Subcutaneous adipose tissue (tissue), 4 donors: ENCODE measurements around the gene EIPR1. TPM values are rescaled to one million over a fixed set of nuclear protein-coding genes. Genes with fewer than 3 reads are reported as not detected.

Experiments
- total RNA-seq, 4 donors: library from RNA; depleted of rRNA; stranded (reverse); fragments of >200 nt; gene quantifications; one replicate each; pipeline ENCODE4 v1.1.0, GENCODE V29; 2016
- TF ChIP-seq, protein P1 (sequence below): fragments of 450-650 bp; IDR thresholded peaks from one replicate; pipeline ENCODE4 v1.5.1; 2016; ENCODE audit warnings: low read depth, mild to moderate bottlenecking, control low read depth, antibody characterized with exemption, moderate library complexity

EIPR1 gene
- total RNA-seq, 4 donors from 2014 or later: 13.9 to 27.6 (median 16.1) TPM

DNA sequence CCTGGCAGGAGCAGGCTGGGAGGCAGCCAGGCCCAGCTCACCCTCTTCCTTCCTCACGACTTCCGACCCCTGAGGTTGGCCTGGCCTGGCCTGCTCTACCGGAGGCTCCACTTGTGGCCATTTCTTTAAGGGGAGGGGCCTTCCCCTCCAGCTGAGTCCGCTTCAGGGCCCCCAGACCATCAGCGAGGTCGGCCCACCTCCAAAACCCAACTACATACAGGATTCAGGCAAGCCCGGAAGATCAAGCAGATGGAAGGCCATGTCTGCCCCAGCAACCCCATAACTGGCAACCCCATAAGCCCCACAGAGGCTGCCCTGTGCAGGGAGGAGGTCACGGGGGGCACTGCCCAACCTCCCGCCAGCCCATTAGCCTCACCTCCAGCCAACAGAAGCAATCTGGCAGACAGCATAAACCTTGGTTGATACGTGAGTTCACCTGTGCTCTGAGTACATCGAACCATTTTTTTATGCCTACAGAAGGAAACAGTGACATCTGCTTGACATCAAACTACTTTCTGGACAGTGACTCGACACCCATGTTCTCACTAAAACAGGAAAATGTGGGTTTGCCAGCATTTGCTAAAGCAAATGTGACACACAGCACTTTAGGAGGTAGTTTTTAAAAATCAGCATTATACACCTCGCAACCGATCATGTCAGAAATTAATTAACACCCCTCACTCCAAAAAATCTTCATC, 98.9 kb downstream of the EIPR1 start:
- TF ChIP-seq, protein P1, sequence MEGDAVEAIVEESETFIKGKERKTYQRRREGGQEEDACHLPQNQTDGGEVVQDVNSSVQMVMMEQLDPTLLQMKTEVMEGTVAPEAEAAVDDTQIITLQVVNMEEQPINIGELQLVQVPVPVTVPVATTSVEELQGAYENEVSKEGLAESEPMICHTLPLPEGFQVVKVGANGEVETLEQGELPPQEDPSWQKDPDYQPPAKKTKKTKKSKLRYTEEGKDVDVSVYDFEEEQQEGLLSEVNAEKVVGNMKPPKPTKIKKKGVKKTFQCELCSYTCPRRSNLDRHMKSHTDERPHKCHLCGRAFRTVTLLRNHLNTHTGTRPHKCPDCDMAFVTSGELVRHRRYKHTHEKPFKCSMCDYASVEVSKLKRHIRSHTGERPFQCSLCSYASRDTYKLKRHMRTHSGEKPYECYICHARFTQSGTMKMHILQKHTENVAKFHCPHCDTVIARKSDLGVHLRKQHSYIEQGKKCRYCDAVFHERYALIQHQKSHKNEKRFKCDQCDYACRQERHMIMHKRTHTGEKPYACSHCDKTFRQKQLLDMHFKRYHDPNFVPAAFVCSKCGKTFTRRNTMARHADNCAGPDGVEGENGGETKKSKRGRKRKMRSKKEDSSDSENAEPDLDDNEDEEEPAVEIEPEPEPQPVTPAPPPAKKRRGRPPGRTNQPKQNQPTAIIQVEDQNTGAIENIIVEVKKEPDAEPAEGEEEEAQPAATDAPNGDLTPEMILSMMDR: no peak

DNA sequence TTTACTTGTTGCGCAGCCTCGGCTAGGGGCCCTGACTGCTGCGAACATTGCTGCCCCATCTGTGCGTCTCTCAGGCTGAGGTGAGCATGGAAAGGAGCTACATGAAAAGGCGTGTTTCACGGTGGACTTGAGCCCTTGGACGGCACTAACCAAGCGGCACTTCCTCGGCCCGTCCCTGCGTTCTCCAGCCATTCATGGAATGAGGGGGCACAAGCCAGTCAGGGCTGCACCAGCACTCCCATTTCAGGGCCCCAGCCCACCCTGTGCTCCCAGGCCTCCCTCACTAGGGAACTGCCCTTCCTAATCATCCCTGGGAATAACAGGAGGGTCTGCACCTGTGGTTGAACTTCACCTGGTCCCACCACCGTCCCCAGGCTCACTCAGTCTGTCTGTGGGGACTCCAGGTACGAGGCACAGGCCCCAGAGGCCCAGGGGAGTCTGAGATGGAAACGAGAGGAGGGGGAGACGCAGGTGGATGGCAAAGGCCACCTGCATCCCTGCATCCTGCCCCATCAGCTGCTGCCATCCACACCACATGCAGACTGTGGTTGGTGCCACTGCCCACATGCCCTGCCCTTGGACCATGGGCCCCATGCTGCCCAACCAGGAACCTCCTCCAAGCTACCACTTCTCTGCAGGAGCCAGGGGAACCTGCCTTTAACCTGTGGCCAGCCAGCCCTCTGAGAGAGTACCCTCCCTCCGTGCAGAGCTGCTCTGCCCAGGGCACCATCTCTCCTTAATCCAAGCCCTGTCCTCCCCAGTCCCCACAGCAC, 99.7 kb downstream of the EIPR1 start:
- TF ChIP-seq, protein P1: no peak

DNA sequence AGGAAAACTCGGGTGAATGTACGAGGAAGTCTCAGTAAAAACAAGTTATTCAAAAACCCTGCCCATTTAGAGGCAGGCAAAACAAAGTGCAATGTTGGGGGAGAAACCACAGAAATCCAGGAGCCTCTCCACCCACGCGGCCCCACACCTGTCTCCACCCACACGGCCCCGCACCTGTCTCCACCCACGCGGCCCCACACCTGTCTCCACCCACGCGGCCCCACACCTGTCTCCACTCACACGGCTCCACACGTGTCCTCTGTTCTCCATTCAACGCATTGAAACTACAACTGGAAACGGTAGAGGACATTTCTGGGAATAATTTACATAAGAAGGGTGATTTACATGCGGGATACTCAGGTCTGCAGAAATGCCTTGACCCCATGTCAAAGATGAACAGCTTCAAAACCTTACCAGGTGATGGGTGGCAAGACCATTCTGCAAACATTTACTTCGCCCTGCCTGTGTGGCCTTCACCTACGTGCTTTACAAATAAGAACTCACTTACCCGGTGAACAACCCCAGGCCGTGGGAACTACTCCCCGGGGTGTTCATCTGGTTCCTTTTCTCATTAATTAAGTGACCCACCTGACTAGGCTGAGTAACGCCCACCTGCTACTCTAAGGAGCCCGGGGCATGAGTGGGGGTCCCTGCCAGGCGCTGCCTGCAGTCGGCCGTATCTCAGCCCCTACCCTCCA, 100.4 kb downstream of the EIPR1 start:
- TF ChIP-seq, protein P1: no peak

DNA sequence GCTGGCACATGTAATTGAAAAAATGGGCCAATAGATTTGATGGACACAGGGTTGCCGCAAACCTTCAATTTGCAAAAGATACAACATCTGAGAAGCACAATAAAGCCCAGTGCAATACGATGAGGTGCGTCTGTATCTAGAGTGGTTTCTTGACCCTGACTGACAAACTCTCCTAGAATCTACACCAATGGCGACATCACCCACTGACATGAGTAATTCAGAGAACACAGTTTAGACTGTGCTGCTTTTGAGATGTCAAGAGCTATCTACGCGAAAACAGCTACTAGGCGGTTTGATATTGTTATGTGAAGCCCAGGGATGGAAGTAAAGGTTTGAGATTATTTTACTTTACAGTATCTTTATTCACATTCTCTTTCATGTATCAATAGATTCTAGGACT, 104.9 kb downstream of the EIPR1 start:
- TF ChIP-seq, protein P1: no peak

DNA sequence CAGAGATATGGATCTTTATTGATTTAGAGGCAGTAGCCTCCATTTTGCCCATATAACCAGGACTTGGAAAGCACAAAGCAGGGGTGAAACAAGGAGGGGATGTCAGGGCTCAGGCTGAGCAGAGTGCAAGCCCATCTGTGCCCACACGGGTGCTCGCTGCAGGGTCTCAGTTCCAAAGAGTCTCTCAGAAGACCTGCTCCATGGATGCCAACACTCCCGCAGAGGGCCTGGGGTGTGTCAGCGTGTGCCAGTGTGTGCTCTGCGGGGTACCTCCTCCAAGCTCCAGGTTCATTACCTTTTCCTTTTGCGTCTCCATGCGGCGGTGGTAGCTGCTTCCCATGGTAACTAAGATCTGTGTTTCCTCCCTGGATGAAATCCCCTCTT, 107.5 kb downstream of the EIPR1 start:
- TF ChIP-seq, protein P1: no peak

DNA sequence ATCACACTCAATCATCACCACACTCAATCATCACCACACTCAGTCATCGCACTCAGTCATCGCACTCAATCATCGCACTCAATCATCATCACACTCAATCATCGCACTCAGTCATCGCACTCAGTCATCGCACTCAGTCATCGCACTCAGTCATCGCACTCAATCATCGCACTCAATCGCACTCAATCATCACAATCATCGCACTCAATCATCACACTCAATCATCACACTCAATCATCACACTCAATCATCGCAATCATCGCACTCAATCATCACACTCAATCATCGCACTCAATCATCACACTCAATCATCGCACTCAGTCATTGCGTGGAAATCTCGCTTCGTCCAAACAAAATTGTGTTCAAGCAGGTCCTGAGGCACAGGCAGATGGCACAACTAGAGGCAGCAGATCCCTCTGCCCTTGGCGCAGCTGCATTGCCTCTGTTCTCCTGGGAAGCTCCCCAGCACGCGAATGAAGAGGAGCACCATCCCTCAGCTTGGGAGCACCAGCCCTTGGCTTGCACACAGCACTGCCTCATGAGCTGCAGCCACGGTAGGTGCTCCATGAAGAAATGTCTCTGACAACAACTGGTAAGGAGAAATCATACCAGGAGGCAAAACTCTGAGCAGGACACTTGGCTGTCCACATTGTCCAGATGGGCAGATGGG, 108.1 kb downstream of the EIPR1 start:
- TF ChIP-seq, protein P1: no peak

DNA sequence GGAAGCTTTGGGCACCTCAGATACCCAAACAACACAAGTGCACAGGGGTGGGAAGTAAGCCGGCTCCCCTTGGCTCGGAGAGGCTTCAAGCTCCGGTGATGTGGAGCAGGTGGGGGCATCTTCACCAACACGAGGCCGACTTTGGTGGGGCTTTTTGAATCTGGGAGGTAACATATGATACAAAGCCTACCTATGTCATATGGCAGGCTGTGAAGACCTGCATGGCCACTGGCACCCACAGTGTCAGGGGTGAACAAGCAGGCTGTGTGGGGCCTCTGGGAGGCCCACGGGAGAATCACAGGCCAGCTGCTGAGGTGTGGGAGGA, 109.0 kb downstream of the EIPR1 start:
- TF ChIP-seq, protein P1: no peak
